Metanephros (tissue), 1 donor: ENCODE measurements around the gene PSME3IP1. TPM values are rescaled to one million over a fixed set of nuclear protein-coding genes. Genes with fewer than 3 reads are reported as not detected.

ENCODE experiments used
- total RNA-seq: library from RNA; depleted of rRNA; stranded (reverse); fragments of >200 nt; gene quantifications from one replicate; pipeline ENCODE4 v1.2.3, GENCODE V29; 2014

The PSME3IP1 gene, protein sequence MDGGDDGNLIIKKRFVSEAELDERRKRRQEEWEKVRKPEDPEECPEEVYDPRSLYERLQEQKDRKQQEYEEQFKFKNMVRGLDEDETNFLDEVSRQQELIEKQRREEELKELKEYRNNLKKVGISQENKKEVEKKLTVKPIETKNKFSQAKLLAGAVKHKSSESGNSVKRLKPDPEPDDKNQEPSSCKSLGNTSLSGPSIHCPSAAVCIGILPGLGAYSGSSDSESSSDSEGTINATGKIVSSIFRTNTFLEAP
- 45.5 TPM for total RNA-seq

DNA sequence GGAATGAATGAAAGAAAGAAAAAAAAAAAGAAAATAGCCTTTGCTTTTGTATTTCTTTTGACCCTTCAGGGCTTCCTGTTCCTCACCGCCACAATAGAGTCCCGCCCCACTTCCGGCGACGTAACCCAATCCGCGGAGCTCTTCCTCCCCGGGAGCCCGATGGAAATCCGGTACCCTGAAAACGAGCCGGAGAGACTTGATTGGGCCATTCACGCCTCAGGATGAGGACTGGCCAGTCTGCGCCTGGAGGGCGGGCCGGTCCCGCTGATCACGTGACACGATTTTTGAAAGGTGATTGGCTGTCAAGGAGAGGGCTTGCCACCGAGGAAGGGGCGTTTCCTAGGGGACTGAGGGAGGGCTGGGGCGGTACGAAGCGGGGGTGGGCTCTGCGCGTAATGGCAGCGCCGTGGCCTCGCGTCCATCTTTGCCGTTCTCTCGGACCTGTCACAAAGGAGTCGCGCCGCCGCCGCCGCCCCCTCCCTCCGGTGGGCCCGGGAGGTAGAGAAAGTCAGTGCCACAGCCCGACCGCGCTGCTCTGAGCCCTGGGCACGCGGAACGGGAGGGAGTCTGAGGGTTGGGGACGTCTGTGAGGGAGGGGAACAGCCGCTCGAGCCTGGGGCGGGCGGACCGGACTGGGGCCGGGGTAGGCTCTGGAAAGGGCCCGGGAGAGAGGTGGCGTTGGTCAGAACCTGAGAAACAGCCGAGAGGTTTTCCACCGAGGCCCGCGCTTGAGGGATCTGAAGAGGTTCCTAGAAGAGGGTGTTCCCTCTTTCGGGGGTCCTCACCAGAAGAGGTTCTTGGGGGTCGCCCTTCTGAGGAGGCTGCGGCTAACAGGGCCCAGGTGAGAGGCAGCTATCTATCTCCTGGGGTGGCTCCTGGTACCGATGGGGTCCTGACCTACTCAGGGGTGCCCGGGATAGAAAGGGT is at the start of gene PSME3IP1, which contains the start of gene RSPRY1:
TSS of gene PSME3IP1 (minus strand) at position 95 of the 927 bp plus-strand sequence. CDS start 12,185 bp downstream, outside the sequence.
TSS of gene RSPRY1 (plus strand) at position 385 of the 927 bp plus-strand sequence. CDS start 18,330 bp downstream, outside the sequence.

Other genes with a start within 250 kb of the PSME3IP1 start
- gene CETP, start 224.1 kb downstream of the PSME3IP1 start, total RNA-seq: 8.6 TPM
- gene NLRC5, start 196.5 kb downstream of the PSME3IP1 start, total RNA-seq: 13.5 TPM
- 30.1 TPM for gene CPNE2, start 93.5 kb downstream of the PSME3IP1 start, total RNA-seq
- 70.8 TPM for gene RSPRY1, start 290 bp upstream of the PSME3IP1 start, total RNA-seq
- 46.1 TPM for gene ARL2BP, start 59.2 kb upstream of the PSME3IP1 start, total RNA-seq
- 14.1 TPM for gene PLLP, start 98.6 kb upstream of the PSME3IP1 start, total RNA-seq
- not detected for gene CCL22, start 172.7 kb upstream of the PSME3IP1 start, total RNA-seq
- gene CX3CL1, start 186.5 kb upstream of the PSME3IP1 start, total RNA-seq: 30.6 TPM
- 1.1 TPM for gene CCL17, start 218.7 kb upstream of the PSME3IP1 start, total RNA-seq